Right renal cortex interstitium (tissue), 3 donors: ENCODE data around the gene ATG13. TPM values are rescaled to one million over a fixed set of nuclear protein-coding genes. Genes with fewer than 3 reads are reported as not detected.

ENCODE experiments used
- DNase-seq, 3 donors: peaks; one replicate each; pipeline ENCODE4 v3.0.0-alpha.2; 2013; ENCODE audit warnings: low read depth in 3 of 3, low spot score in 2 of 3
- polyA plus RNA-seq, 3 donors: library from polyadenylated mRNA; unstranded; fragments of 120-200 nt; gene quantifications; one replicate each; pipeline ENCODE4 v1.2.1, GENCODE V29; 2013; ENCODE audit not compliant: insufficient read length in 3 of 3

The ATG13 gene
- polyA plus RNA-seq, 3 donors: 47.0 to 66.6 (median 65.2) TPM

GRCh38 chr11:46674463-46675287, 57.3 kb downstream of the ATG13 start:
- no peak for DNase-seq

GRCh38 chr11:46675288-46675851, 58.0 kb downstream of the ATG13 start:
- no peak for DNase-seq

GRCh38 chr11:46675949-46676348, 58.6 kb downstream of the ATG13 start:
- DNase-seq: no peak

GRCh38 chr11:46676436-46677158, 59.2 kb downstream of the ATG13 start:
- no peak for DNase-seq

- no peak for DNase-seq
Observed at GRCh38 chr11:46677169-46677568, 59.8 kb downstream of the ATG13 start.

- DNase-seq: no peak
Observed at GRCh38 chr11:46677991-46678740, 60.8 kb downstream of the ATG13 start.

- no peak for DNase-seq
Observed at GRCh38 chr11:46678741-46679130, 61.4 kb downstream of the ATG13 start.

- no peak for DNase-seq
Observed at GRCh38 chr11:46679241-46680163, 62.1 kb downstream of the ATG13 start.

- no peak for DNase-seq
Observed at GRCh38 chr11:46680164-46680760, 62.9 kb downstream of the ATG13 start.

- DNase-seq: no peak
Observed at GRCh38 chr11:46680815-46681214, 63.5 kb downstream of the ATG13 start.

GRCh38 chr11:46681814-46682213, 64.5 kb downstream of the ATG13 start:
- no peak for DNase-seq

GRCh38 chr11:46682773-46683752, 65.7 kb downstream of the ATG13 start:
- no peak for DNase-seq

- no peak for DNase-seq
Observed at GRCh38 chr11:46684367-46684766, 67.0 kb downstream of the ATG13 start.

- no peak for DNase-seq
Observed at GRCh38 chr11:46686886-46687795, 69.8 kb downstream of the ATG13 start.

- DNase-seq: no peak
Observed at GRCh38 chr11:46690702-46691101, 73.3 kb downstream of the ATG13 start.

- no peak for DNase-seq
Observed at GRCh38 chr11:46692450-46692849, 75.1 kb downstream of the ATG13 start.

- no peak for DNase-seq
Observed at GRCh38 chr11:46693597-46694012, 76.3 kb downstream of the ATG13 start.
